ENCODE data around the gene ATOSB. TPM values are rescaled to one million over a fixed set of nuclear protein-coding genes. Genes with fewer than 3 reads are reported as not detected.

ATOSB gene
- total RNA-seq, 4 donors from 2014 or later: 13.0 to 28.9 (median 24.2) TPM

DNA sequence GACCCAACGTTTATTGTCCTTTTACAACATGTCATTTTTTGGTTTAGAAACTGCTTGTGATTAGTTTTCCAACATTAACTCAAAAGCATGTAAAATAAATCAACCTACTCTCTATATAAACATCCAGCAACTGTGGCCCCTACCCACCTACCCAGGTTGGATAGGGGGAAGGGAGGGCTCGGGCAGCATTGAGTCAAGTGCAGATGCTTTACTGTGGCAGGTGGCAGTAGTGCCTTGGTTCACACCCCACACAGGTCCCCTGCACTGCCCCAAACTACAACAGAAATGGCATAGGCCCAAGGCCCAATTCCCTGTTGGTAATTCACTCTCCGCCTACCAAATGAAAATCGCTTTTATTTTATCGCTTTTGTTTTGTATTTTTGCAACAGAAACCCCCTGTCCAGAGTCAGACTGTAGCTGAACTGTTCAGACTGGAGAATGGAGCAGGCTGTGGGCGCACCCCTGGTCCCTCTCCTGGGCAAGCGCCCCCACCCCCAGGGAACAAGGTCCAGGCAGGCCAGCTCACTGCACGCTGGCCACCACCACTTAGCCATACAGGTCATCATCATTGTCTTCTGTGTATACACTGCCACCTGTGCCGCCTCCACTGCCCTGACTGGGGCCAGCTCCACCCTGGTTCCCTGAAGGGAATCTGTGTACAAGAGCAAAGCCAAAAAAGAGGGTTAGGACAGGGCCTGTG is 58.9 kb downstream of the ATOSB start:
- H3K36me3 ChIP-seq: peaks cover 15 to 91% of the 10 kb centered on the region in 2 donors
- intact Hi-C loops (cut with DNase I; ENCODE audit: low total_unique reads): no loop called here

DNA sequence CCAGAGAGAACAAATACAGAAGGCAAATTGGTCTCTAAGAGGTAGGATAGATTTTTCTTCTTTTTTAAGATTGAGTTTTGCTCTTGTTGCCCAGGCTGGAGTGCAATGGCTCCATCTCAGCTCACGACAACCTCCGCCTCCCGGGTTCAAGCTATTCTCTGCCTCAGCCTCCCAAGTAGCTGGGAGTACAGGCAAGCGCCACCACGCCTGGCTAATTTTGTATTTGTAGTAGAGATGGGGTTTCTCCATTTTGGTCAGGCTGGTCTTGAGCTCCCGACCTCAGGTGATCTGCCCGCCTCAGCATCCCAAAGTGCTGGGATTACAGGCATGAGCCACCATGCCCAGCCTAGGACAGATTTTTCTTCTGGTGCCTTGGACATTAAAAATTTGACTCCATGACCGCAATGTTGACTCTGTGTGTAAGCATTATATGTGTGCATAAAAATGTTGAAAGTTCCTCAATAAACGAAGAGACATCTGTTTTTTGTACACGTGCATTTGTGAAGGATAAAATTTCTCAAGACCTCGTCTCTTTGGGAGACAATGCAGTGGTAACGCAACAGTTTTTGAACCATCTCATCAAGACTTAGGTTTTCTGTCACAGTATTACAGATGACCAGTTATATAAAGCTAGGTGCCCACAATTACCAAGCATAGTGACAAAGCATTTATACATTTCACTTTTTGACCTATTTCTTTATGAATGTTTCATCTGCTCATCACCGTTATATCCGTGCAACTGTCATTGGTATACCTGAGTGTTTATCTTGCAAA is 60.6 kb downstream of the ATOSB start:
- Histone ChIP-seq H3K9me3 (no peaks in the 10 kb centered on the region), H3K27me3 (no peaks in the 10 kb centered on the region), H3K4me3 (no peak overlapping the region), H3K36me3 (peaks cover 14 to 74% of the 10 kb centered on the region in 2 donors), H3K4me1 (peaks cover 6 to 10% of the 10 kb centered on the region in 2 donors), H3K27ac (no peak overlapping the region)
- intact Hi-C loops (cut with DNase I; ENCODE audit: low total_unique reads) (loop anchor here (2.0 kb wide), 1 partner anchor 16 kb away; no protein-coding TSS in a partner anchor), in situ Hi-C loops (cut with MboI; ENCODE audit: low sequenced_read_pairs in 4 of 4) (loop anchor here in 1 of 4 donors (10.0 kb wide), 1 partner anchor 150 kb away; no protein-coding TSS in a partner anchor)
- ATAC-seq (no peak), DNase-seq (no peak)
- TF ChIP-seq POLR2A (IDR thresholded peaks at IDR 0.05): no peak
- TF ChIP-seq, protein P1, sequence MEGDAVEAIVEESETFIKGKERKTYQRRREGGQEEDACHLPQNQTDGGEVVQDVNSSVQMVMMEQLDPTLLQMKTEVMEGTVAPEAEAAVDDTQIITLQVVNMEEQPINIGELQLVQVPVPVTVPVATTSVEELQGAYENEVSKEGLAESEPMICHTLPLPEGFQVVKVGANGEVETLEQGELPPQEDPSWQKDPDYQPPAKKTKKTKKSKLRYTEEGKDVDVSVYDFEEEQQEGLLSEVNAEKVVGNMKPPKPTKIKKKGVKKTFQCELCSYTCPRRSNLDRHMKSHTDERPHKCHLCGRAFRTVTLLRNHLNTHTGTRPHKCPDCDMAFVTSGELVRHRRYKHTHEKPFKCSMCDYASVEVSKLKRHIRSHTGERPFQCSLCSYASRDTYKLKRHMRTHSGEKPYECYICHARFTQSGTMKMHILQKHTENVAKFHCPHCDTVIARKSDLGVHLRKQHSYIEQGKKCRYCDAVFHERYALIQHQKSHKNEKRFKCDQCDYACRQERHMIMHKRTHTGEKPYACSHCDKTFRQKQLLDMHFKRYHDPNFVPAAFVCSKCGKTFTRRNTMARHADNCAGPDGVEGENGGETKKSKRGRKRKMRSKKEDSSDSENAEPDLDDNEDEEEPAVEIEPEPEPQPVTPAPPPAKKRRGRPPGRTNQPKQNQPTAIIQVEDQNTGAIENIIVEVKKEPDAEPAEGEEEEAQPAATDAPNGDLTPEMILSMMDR (IDR thresholded peaks at IDR 0.05 in 4 of 5, conservative IDR thresholded peaks at IDR 0.05 in 1 of 5): no peak

More for the DNA sequence above, 58.9 kb downstream of the ATOSB start:
- no peak overlapping the region for H3K4me3 ChIP-seq
- in situ Hi-C loops (cut with MboI; ENCODE audit: low sequenced_read_pairs in 4 of 4): loop anchor here in 1 of 4 donors (10.0 kb wide), 1 partner anchor 152 kb away; no protein-coding TSS in a partner anchor
- ATAC-seq: no peak
- TF ChIP-seq, protein P1 (IDR thresholded peaks at IDR 0.05 in 4 of 5, conservative IDR thresholded peaks at IDR 0.05 in 1 of 5): no peak
- no peak for TF ChIP-seq POLR2A (IDR thresholded peaks at IDR 0.05)
- no peaks in the 10 kb centered on the region for H3K9me3 ChIP-seq
- no peak for DNase-seq
- H3K27me3 ChIP-seq: no peaks in the 10 kb centered on the region
- H3K27ac ChIP-seq: no peak overlapping the region
- no peaks in the 10 kb centered on the region for H3K4me1 ChIP-seq

DNA sequence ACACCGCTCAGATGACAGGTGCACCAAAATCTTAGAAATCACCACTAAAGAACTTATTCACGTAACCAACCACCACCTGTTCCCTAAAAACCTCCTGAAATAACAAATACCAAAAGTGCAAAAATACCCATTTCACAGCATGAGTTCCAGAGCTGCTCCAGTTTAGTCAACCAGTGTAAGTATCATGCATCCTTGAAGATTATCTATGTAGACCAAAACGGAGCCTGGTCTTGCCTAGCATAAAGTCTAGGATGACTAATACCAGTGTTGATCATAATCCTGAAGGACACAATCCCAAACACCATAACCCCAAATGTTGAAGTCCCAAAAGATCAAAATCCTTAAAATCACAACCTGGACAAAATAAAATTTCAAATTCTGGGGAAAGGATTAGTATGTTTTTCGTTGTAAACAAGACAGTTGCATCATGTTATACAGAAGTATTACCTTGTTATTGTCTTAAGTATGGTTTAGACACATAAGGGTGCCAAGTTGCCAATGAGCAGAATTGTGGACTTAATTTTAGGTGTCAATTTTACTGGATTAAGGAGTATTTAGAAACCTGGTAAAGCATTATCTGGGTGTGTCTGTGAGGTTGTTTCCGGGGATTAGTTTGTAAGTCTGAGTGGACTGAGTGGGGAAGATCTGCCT is 61.4 kb downstream of the ATOSB start:
- no peak overlapping the region for H3K4me3 ChIP-seq
- DNase-seq (no peak), ATAC-seq (no peak)
- no peaks in the 10 kb centered on the region for H3K9me3 ChIP-seq
- no peaks in the 10 kb centered on the region for H3K27me3 ChIP-seq
- H3K36me3 ChIP-seq: peaks cover 14 to 74% of the 10 kb centered on the region in 2 donors
- no peak overlapping the region for H3K27ac ChIP-seq
- in situ Hi-C loops (cut with MboI; ENCODE audit: low sequenced_read_pairs in 4 of 4): loop anchor here in 1 of 4 donors (10.0 kb wide), 1 partner anchor 150 kb away; no protein-coding TSS in a partner anchor
- TF ChIP-seq POLR2A (IDR thresholded peaks at IDR 0.05): no peak
- TF ChIP-seq, protein P1 (IDR thresholded peaks at IDR 0.05 in 4 of 5, conservative IDR thresholded peaks at IDR 0.05 in 1 of 5): no peak
- intact Hi-C loops (cut with DNase I; ENCODE audit: low total_unique reads): loop anchor here (2.0 kb wide), 1 partner anchor 16 kb away; no protein-coding TSS in a partner anchor
- H3K4me1 ChIP-seq: peaks cover 6 to 10% of the 10 kb centered on the region in 2 donors

Other genes starting within 250 kb of the ATOSB start
- gene PHF24, start 157.6 kb downstream of the ATOSB start, total RNA-seq: under 1 TPM in 1 of 4 donors, not detected in 3; 0.04 TPM
- gene DNAJB5, start 126.1 kb downstream of the ATOSB start, total RNA-seq: 100 to 1,000 TPM in 3 of 4 donors, 10 to 100 TPM in 1; 75.3 to 187 (median 128) TPM
- gene VCP, start 43.2 kb downstream of the ATOSB start, total RNA-seq: 100 to 1,000 TPM; 265 to 354 (median 342) TPM
- gene FANCG, start 35.9 kb downstream of the ATOSB start, total RNA-seq: 10 to 100 TPM in 1 of 4 donors, 1 to 10 TPM in 3; 1.8 to 15.7 (median 3.4) TPM
- gene PIGO, start 19.3 kb downstream of the ATOSB start, total RNA-seq: 10 to 100 TPM in 1 of 4 donors, 1 to 10 TPM in 3; 6.6 to 12.3 (median 7.3) TPM
- gene STOML2, start 12.7 kb downstream of the ATOSB start, total RNA-seq: 100 to 1,000 TPM; 117 to 168 (median 158) TPM
- 10 to 100 TPM in 2 of 4 donors, 1 to 10 TPM in 2; 7.5 to 17.5 (median 13.1) TPM for gene UNC13B, start 46.1 kb upstream of the ATOSB start, total RNA-seq

All from gastrocnemius medialis (tissue), 4 donors.